ENCODE measurements around the gene AZU1.

Gene AZU1

GRCh38 chr19:879711-880438 is 52.2 kb downstream of the AZU1 start:
- TF ChIP-seq, protein P1, sequence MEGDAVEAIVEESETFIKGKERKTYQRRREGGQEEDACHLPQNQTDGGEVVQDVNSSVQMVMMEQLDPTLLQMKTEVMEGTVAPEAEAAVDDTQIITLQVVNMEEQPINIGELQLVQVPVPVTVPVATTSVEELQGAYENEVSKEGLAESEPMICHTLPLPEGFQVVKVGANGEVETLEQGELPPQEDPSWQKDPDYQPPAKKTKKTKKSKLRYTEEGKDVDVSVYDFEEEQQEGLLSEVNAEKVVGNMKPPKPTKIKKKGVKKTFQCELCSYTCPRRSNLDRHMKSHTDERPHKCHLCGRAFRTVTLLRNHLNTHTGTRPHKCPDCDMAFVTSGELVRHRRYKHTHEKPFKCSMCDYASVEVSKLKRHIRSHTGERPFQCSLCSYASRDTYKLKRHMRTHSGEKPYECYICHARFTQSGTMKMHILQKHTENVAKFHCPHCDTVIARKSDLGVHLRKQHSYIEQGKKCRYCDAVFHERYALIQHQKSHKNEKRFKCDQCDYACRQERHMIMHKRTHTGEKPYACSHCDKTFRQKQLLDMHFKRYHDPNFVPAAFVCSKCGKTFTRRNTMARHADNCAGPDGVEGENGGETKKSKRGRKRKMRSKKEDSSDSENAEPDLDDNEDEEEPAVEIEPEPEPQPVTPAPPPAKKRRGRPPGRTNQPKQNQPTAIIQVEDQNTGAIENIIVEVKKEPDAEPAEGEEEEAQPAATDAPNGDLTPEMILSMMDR (IDR thresholded peaks at IDR 0.05; ENCODE audit: low read depth, low read length, missing control alignments) = no peak
- no peak overlapping the region for H3K4me3 ChIP-seq (replicated peaks; ENCODE audit: low read depth, low read length)
- DNase-seq (ENCODE audit: extremely low read depth, low read depth) = no peak
